PC-9 (cell line): ENCODE measurements around the gene OSBPL8.

Source experiments
- EZH2 ChIP-seq: fragments of 200-600 bp; sonication (generic); IDR thresholded peaks from 2 replicates; pipeline ENCODE4 v1.8.0; 2017; ENCODE audit warnings: antibody characterized with exemption, low read depth
- TF ChIP-seq, protein P1 (sequence below): fragments of 200-600 bp; sonication (generic); conservative IDR thresholded peaks from 2 replicates; pipeline ENCODE4 v1.6.1; 2017; ENCODE audit warnings: mixed run types, antibody characterized with exemption, mild to moderate bottlenecking, moderate library complexity

DNA sequence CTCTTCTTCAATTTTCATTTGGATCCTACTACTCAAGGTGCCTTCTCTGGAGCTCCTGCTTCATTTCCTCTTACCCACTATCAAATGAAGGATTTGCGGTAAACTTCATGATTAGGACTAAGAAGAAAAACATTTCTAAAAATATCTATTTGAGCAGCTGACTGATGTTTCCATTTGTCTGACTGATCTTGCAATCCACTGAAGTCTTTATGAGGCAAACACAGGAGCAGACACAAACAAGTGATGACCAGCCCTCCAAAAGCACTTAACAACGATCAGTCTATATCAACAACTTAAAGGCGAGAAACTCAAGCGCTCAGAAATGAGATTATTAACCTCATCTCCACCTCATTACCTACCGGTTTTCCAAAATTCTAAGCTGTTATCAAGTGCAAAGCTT is 26.2 kb downstream of the OSBPL8 start:
- TF ChIP-seq, protein P1, sequence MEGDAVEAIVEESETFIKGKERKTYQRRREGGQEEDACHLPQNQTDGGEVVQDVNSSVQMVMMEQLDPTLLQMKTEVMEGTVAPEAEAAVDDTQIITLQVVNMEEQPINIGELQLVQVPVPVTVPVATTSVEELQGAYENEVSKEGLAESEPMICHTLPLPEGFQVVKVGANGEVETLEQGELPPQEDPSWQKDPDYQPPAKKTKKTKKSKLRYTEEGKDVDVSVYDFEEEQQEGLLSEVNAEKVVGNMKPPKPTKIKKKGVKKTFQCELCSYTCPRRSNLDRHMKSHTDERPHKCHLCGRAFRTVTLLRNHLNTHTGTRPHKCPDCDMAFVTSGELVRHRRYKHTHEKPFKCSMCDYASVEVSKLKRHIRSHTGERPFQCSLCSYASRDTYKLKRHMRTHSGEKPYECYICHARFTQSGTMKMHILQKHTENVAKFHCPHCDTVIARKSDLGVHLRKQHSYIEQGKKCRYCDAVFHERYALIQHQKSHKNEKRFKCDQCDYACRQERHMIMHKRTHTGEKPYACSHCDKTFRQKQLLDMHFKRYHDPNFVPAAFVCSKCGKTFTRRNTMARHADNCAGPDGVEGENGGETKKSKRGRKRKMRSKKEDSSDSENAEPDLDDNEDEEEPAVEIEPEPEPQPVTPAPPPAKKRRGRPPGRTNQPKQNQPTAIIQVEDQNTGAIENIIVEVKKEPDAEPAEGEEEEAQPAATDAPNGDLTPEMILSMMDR = no peak
- TF ChIP-seq EZH2 = no peak
